ENCODE data around the gene GMDS. TPM values are rescaled to one million over a fixed set of nuclear protein-coding genes. Genes with fewer than 3 reads are reported as not detected.

GMDS gene
- total and polyA plus RNA-seq, 2 of the 8 experiments (the other 6 are each of a cell fraction or from before 2014, with no cell fraction given), result 16.8 to 50.0 TPM

DNA sequence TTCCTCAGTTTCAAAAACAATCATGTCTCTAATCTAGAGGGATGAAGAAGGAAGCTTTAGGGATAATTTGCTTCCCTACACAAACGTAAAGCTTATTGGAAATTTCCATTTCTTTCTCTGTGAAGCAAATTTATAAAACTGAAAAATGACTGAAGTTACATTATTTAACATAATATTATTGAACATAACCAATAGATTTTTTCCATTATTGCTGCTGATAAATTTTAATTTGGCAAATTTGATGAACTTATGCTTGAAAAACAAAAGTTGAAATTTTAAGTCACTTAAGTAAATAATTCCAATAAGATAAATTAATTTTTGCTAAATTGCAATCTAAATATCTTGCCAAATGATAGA lies 140.9 kb downstream of the GMDS start (continued):
- TF ChIP-seq CHD7 (IDR thresholded peaks at IDR 0.05; ENCODE audit: insufficient replicate concordance, low read length), result no peak
